HCT116 (cell line): ENCODE results near the gene PLCD1. TPM values are rescaled to one million over a fixed set of nuclear protein-coding genes. Genes with fewer than 3 reads are reported as not detected.

Experiments used
- ATAC-seq: fragments of 200-7000 bp; cut with Tn5 transposase; 2 replicates; pipeline ENCODE4 v1.9.1; 2020; ENCODE audit warnings: mild to moderate bottlenecking, moderate library complexity
- BruUV-seq: library from RNA; stranded (reverse); fragments of 400-500 nt; replicated peaks from 2 replicates; lab custom pipeline; 2021; lab: Mats Ljungman, UMichigan
- CTCF ChIA-PET: fragments of 300-600 bp; sonication (Branson Sonifier 250); formaldehyde crosslinking; loops from one replicate; lab custom pipeline; 2021; ENCODE audit warnings: antibody characterized with exemption; lab: Charles Lee
- POLR2A ChIA-PET: fragments of 300-600, 350-600 bp; sonication (Branson Sonifier 250); formaldehyde crosslinking; loops from one replicate; lab custom pipeline; 2021; ENCODE audit warnings: antibody characterized with exemption; lab: Charles Lee
- RAD21 ChIA-PET, 2 experiments: fragments of 300-600 bp; sonication (Branson Sonifier 250); formaldehyde crosslinking; loops; one replicate each; lab custom pipeline; 2023; ENCODE audit warnings: low total read pairs in 2 of 2; ENCODE audit not compliant: uncharacterized antibody in 2 of 2, unreplicated experiment in 2 of 2, low non-redundant PET in 1 of 2; lab: Charles Lee
- DNase-seq: peaks from one replicate; pipeline ENCODE4 v3.0.0-alpha.2; 2010; ENCODE audit warnings: low read depth, low spot score
- H2AFZ ChIP-seq: fragments of 200-600 bp; shearing (Covaris generic), sonication (generic); 2 replicates; pipeline ENCODE4 v1.6.1; 2017; ENCODE audit warnings: low read depth, mixed run types, mixed read lengths, antibody characterized with exemption, low read length; ENCODE audit not compliant: poor library complexity, severe bottlenecking
- H3K27ac ChIP-seq: 2 replicates; pipeline ENCODE4 v1.5.1; 2012; ENCODE audit warnings: low read depth, low read length
- H3K27me3 ChIP-seq: fragments of 200-600 bp; sonication (generic); 2 replicates; pipeline ENCODE4 v1.6.1; 2016; ENCODE audit warnings: mixed run types, low read length, mixed read lengths; ENCODE audit not compliant: insufficient read depth
- H3K36me3 ChIP-seq, 2 experiments: fragments of 200-500 bp in 1 of 2; fragments of 200-600 bp in 1 of 2; sonication (Bioruptor generic) in 1 of 2; sonication (generic) in 1 of 2; 2 replicates each; pipeline versions ENCODE4 v1.5.1 to v1.6.1; 2014 to 2016; ENCODE audit warnings: low read length in 2 of 2, inconsistent platforms in 1 of 2, mixed read lengths in 1 of 2, mixed run types in 1 of 2; ENCODE audit not compliant: insufficient read depth in 2 of 2, control insufficient read depth in 1 of 2
- H3K4me1 ChIP-seq, 2 experiments: fragments of 200-600 bp in 1 of 2; sonication (generic) in 1 of 2; 2 replicates each; pipeline versions ENCODE4 v1.5.1 to v1.6.1; 2012 to 2017; ENCODE audit warnings: low read length in 2 of 2, inconsistent platforms in 1 of 2, mild to moderate bottlenecking in 1 of 2, mixed read lengths in 1 of 2, mixed run types in 1 of 2, moderate library complexity in 1 of 2; ENCODE audit not compliant: insufficient read depth in 2 of 2, control insufficient read depth in 1 of 2
- H3K4me2 ChIP-seq: fragments of 200-600 bp; sonication (generic); 2 replicates; pipeline ENCODE4 v1.6.1; 2017; ENCODE audit warnings: mixed run types, low read length, mixed read lengths
- H3K4me3 ChIP-seq, 2 experiments: fragments of 200-600 bp in 1 of 2; sonication (generic) in 1 of 2; replicated peaks in 1 of 2; 2 replicates each; pipeline ENCODE4 v1.5.1; 2011 to 2016; ENCODE audit warnings: low read length in 2 of 2, control low read depth in 1 of 2, low read depth in 1 of 2, mild to moderate bottlenecking in 1 of 2, mixed read lengths in 1 of 2, mixed run types in 1 of 2
- H3K79me2 ChIP-seq: fragments of 200-600 bp; sonication (generic); 2 replicates; pipeline ENCODE4 v1.6.1; 2017; ENCODE audit warnings: mild to moderate bottlenecking, mixed run types, low read length, moderate library complexity, mixed read lengths; ENCODE audit not compliant: insufficient read depth
- H3K9ac ChIP-seq: fragments of 200-600 bp; sonication (generic); 2 replicates; pipeline ENCODE4 v1.6.1; 2016; ENCODE audit warnings: low read length, mixed read lengths
- H3K9me2 ChIP-seq: fragments of 200-600 bp; sonication (generic), shearing (Covaris generic); 2 replicates; pipeline ENCODE4 v1.6.1; 2017; ENCODE audit warnings: mixed run types, mild to moderate bottlenecking, moderate library complexity; ENCODE audit not compliant: insufficient read depth
- H3K9me3 ChIP-seq, 2 experiments: fragments of 200-500 bp in 1 of 2; fragments of 200-600 bp in 1 of 2; sonication (Bioruptor generic) in 1 of 2; sonication (generic) in 1 of 2; 2 replicates each; pipeline ENCODE4 v1.6.1; 2014 to 2017; ENCODE audit warnings: low read length in 2 of 2, mixed read lengths in 2 of 2, inconsistent platforms in 1 of 2, low read depth in 1 of 2, mild to moderate bottlenecking in 1 of 2, mixed run types in 1 of 2, moderate library complexity in 1 of 2; ENCODE audit not compliant: control insufficient read depth in 1 of 2, insufficient read depth in 1 of 2
- H4K20me1 ChIP-seq: fragments of 200-600 bp; sonication (generic), shearing (Covaris generic); 2 replicates; pipeline ENCODE4 v1.6.1; 2017; ENCODE audit warnings: mixed run types, mild to moderate bottlenecking, moderate library complexity; ENCODE audit not compliant: insufficient read depth
- CBX3 ChIP-seq: IDR thresholded peaks from 2 replicates; pipeline ENCODE4 v1.6.1; 2012; ENCODE audit warnings: low read depth
- CEBPB ChIP-seq: IDR thresholded peaks from 2 replicates; pipeline ENCODE4 v1.6.1; 2012; ENCODE audit warnings: low read depth
- EGR1 ChIP-seq: IDR thresholded peaks from 2 replicates; pipeline ENCODE4 v1.6.1; 2012; ENCODE audit warnings: low read depth
- EZH2 ChIP-seq: fragments of 200-600 bp; sonication (generic); IDR thresholded peaks from 2 replicates; pipeline ENCODE4 v1.6.1; 2017; ENCODE audit warnings: antibody characterized with exemption, mixed run types
- EZH2phosphoT487 ChIP-seq: fragments of 200-600 bp; IDR thresholded peaks from 2 replicates; pipeline ENCODE4 v1.6.1; 2018; ENCODE audit warnings: antibody characterized with exemption, borderline replicate concordance
- FOSL1 ChIP-seq: IDR thresholded peaks from 2 replicates; pipeline ENCODE4 v1.6.1; 2012; ENCODE audit warnings: low read depth
- JUND ChIP-seq: IDR thresholded peaks from 2 replicates; pipeline ENCODE4 v1.6.1; 2012
- POLR2A ChIP-seq: IDR thresholded peaks from 2 replicates; pipeline ENCODE4 v1.7.0; 2011; ENCODE audit warnings: borderline replicate concordance; ENCODE audit not compliant: insufficient read depth, insufficient read length; ENCODE audit errors: extremely low read depth
- RAD21 ChIP-seq: IDR thresholded peaks from 2 replicates; pipeline ENCODE4 v1.6.1; 2012; ENCODE audit warnings: low read depth, mild to moderate bottlenecking
- SRF ChIP-seq: IDR thresholded peaks from 2 replicates; pipeline ENCODE4 v1.6.1; 2012; ENCODE audit warnings: low read depth
- TCF7L2 ChIP-seq: IDR thresholded peaks from 2 replicates; pipeline ENCODE4 v1.7.0; 2011; ENCODE audit warnings: borderline replicate concordance, inconsistent platforms; ENCODE audit not compliant: insufficient read depth, insufficient read length; ENCODE audit errors: extremely low read depth
- ZFX ChIP-seq: fragments of 450-650 bp; IDR thresholded peaks from 2 replicates; pipeline ENCODE4 v1.6.1; 2017
- intact Hi-C: fragments of 100-400 bp; cut with micrococcal nuclease; formaldehyde crosslinking; loops from 2 replicates; pipeline ENCODE4 v1.10.0; 2022
- total RNA-seq: library from RNA; stranded (reverse); gene quantifications from one replicate; pipeline ENCODE4 v1.2.1, GENCODE V29; 2021; ENCODE audit not compliant: unreplicated experiment
- TF ChIP-seq, protein P1 (sequence below): IDR thresholded peaks from 2 replicates; pipeline ENCODE4 v1.6.1; 2011; ENCODE audit warnings: mild to moderate bottlenecking, low read length, moderate library complexity; ENCODE audit not compliant: insufficient replicate concordance; ENCODE audit errors: extremely low read depth
- TF ChIP-seq, protein P2 (sequence below), 3 experiments: fragments of 200-600 bp in 1 of 3; sonication (generic) in 1 of 3; IDR thresholded peaks in 2 of 3; conservative IDR thresholded peaks in 1 of 3; 2 replicates each; pipeline ENCODE4 v1.5.1; 2012 to 2017; ENCODE audit warnings: low read depth in 2 of 3, low read length in 2 of 3, antibody characterized with exemption in 1 of 3, borderline replicate concordance in 1 of 3, control low read depth in 1 of 3, mild to moderate bottlenecking in 1 of 3, mixed read lengths in 1 of 3, mixed run types in 1 of 3, moderate library complexity in 1 of 3; ENCODE audit not compliant: insufficient read depth in 1 of 3
- TF ChIP-seq, protein P3 (sequence below): IDR thresholded peaks from 2 replicates; pipeline ENCODE4 v1.6.1; 2012
- TF ChIP-seq, protein P4 (sequence below): IDR thresholded peaks from 2 replicates; pipeline ENCODE4 v1.6.1; 2012

Gene PLCD1
- total RNA-seq, 1 experiment from 2014 or later, result 15.9 TPM

DNA sequence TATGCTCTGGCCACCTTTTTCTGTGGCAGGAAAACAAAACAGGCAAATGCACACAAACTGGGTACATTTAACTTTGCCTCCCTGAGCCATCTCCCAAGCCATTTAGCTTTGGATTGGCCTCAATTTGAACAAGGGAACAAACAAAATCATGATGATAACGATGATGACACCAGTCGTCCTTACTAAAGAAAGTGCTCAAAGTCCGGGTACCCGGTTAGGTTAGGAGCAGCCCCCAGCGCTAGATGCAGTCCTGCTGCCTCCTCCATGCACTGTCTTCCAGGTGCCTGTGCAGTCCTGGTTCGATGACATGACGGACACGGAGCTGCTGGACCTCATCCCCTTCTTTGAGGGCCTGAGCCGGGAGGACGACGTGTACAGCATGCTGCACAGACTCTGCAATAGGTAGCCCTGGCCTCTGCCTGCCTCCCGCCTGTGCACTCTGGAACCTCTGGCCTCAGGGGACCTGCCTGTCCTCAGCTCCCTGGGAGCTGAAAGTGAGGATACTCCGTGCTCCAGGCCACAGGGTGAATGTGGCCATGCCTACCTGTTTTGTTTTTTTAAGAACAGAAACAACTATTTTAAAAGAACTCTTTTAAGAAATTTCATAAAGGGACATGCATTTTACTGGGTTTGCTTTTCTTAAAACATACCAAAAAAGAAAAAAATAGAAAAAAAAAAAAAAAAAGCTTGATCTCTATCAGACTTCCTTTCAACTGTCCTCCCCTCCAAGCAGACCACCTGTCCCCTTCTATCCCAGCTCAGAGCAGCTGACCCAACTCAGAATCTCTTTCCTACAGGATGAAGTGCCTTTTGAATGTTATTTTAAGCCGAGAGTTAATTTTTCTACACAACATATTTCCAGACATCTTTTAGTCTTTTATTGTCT, 48.7 kb downstream of the PLCD1 start:
- H3K27me3 ChIP-seq, result no peaks in the 10 kb centered on the region
- ChIA-PET CTCF (interaction anchor here (1.9 to 2.7 kb wide), 2 partner anchors 13 to 16 kb away, joined by 5 to 10 read pairs; no protein-coding TSS in a partner anchor), POLR2A (no interaction called here), RAD21 (no interaction called here)
- no peaks in the 10 kb centered on the region for H3K9me3 ChIP-seq
- peaks cover 2 to 4% of the 10 kb centered on the region in 2 experiments; a peak in 2 of 4 replicates for H3K36me3 ChIP-seq
- ATAC-seq (no peak), DNase-seq (no peak)
- H3K9me2 ChIP-seq, result no peaks in the 10 kb centered on the region
- intact Hi-C loops, result loop anchor here (5.0 kb wide), 1 partner anchor 682 kb away; no protein-coding TSS in a partner anchor
- no peaks in the 10 kb centered on the region for H4K20me1 ChIP-seq
- H3K79me2 ChIP-seq, result no peaks in the 10 kb centered on the region
- H3K4me3 ChIP-seq, result no peak overlapping the region
- H3K4me1 ChIP-seq, result no peaks in the 10 kb centered on the region
- BruUV-seq, result no TSS peak
- no peak overlapping the region for H3K27ac ChIP-seq
- no peak overlapping the region for H3K4me2 ChIP-seq
- no peak overlapping the region for H2AFZ ChIP-seq
- TF ChIP-seq, protein P1, sequence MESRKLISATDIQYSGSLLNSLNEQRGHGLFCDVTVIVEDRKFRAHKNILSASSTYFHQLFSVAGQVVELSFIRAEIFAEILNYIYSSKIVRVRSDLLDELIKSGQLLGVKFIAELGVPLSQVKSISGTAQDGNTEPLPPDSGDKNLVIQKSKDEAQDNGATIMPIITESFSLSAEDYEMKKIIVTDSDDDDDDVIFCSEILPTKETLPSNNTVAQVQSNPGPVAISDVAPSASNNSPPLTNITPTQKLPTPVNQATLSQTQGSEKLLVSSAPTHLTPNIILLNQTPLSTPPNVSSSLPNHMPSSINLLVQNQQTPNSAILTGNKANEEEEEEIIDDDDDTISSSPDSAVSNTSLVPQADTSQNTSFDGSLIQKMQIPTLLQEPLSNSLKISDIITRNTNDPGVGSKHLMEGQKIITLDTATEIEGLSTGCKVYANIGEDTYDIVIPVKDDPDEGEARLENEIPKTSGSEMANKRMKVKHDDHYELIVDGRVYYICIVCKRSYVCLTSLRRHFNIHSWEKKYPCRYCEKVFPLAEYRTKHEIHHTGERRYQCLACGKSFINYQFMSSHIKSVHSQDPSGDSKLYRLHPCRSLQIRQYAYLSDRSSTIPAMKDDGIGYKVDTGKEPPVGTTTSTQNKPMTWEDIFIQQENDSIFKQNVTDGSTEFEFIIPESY, result no peak
- TF ChIP-seq SRF (no peak), CEBPB (no peak), EGR1 (no peak), FOSL1 (no peak), RAD21 (no peak), TCF7L2 (no peak), ZFX (no peak), CBX3 (no peak), POLR2A (no peak), EZH2 (no peak), JUND (no peak), EZH2phosphoT487 (no peak)
- TF ChIP-seq, protein P2, sequence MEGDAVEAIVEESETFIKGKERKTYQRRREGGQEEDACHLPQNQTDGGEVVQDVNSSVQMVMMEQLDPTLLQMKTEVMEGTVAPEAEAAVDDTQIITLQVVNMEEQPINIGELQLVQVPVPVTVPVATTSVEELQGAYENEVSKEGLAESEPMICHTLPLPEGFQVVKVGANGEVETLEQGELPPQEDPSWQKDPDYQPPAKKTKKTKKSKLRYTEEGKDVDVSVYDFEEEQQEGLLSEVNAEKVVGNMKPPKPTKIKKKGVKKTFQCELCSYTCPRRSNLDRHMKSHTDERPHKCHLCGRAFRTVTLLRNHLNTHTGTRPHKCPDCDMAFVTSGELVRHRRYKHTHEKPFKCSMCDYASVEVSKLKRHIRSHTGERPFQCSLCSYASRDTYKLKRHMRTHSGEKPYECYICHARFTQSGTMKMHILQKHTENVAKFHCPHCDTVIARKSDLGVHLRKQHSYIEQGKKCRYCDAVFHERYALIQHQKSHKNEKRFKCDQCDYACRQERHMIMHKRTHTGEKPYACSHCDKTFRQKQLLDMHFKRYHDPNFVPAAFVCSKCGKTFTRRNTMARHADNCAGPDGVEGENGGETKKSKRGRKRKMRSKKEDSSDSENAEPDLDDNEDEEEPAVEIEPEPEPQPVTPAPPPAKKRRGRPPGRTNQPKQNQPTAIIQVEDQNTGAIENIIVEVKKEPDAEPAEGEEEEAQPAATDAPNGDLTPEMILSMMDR (IDR thresholded peaks at IDR 0.05 in 2 of 3, conservative IDR thresholded peaks at IDR 0.05 in 1 of 3; ENCODE audit: borderline replicate concordance in 1 of 3, insufficient read depth in 1 of 3, low read depth in 2 of 3, low read length in 2 of 3), result no peak
- TF ChIP-seq, protein P3, sequence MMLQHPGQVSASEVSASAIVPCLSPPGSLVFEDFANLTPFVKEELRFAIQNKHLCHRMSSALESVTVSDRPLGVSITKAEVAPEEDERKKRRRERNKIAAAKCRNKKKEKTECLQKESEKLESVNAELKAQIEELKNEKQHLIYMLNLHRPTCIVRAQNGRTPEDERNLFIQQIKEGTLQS, result no peak
- TF ChIP-seq, protein P4, sequence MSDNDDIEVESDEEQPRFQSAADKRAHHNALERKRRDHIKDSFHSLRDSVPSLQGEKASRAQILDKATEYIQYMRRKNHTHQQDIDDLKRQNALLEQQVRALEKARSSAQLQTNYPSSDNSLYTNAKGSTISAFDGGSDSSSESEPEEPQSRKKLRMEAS, result no peak
- TF ChIP-seq, all 23 proteins: peak for 0
- H3K9ac ChIP-seq, result no peak overlapping the region
